Retina (tissue), 1 donor: Measurements from ENCODE around the gene TMPRSS9.
A peak's percentile ranks its signal among the peaks of the same experiment; 100 is the strongest.

Experiments
- DNase-seq: peaks from one replicate; pipeline ENCODE4 v3.0.0-alpha.2; 2016

The TMPRSS9 gene

GRCh38 chr19:2330255-2330631 lies 29.8 kb upstream of the TMPRSS9 start:
- DNase-seq: no peak

- DNase-seq: no peak
These were observed 29.3 kb upstream of the TMPRSS9 start for GRCh38 chr19:2330632-2331284.

DNA sequence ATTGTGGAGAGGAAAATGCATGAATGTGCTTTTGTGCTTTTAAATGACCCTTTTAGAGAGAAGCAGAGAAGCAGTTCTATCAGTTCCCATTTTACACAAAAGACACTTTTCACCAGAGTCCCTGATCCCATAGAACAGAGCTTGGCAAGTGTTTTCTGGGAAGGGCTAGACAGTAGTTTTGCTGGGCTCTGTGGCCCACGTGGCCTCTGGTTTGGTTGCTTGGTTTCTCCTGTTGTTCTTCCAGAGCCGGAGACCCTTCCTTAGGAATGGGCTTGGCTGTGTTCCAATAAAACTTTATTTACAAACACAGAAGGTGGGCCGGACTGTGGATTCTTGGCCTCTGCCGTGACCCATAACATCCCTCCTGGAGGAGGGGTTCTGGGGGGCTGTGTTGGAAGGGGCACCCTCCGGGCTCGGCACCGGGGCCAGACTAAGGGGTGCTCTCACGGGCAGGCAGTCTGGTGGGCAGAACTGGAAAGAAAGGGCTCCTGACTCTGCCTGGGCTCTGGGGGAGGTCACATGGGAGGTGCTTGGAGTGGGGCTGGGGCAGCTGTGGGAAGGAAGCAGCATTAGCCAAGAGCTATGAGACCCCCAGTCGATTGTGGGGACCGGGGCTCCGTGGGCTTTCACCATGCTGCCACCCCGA lies 28.3 kb upstream of the TMPRSS9 start:
- DNase-seq: no peak

DNA sequence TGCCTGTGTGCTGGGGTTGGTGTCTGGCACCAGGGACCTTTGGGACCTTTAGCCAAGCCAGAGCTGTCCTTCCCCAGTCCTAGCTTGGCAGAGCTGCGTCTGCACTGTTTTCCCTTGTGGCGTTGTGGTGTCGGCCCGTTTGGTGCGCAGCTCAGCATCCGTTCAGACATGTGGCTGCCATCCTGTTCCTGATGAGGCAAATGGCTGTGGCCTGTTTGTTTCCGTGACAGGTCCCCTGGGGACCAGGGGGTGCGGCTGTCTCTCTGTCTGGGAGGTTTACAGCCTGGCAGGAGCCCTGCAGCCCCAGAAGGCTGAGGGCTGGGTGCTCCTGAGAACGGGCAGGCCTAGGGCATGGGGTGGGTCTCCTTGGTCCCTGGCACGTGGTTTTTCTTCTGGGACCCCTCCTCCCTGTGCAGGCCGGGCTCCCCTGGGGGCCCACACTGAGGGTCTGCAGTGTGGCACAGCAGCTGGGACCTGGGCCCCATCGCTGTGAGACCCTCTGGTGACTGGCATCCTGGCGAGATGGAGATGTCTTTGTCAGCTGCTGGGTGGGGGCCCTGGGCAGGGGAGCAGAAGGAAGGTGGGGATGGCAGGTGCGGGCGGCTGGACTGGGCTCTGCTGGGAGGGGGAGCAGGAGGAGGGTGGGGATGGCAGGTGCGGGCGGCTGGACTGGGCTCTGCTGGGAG lies 27.6 kb upstream of the TMPRSS9 start:
- peak; percentile 60 for DNase-seq

- peak; percentile 52 for DNase-seq
These were observed 26.8 kb upstream of the TMPRSS9 start for GRCh38 chr19:2333027-2333806.

GRCh38 chr19:2333807-2334211 lies 26.3 kb upstream of the TMPRSS9 start:
- no peak for DNase-seq

DNA sequence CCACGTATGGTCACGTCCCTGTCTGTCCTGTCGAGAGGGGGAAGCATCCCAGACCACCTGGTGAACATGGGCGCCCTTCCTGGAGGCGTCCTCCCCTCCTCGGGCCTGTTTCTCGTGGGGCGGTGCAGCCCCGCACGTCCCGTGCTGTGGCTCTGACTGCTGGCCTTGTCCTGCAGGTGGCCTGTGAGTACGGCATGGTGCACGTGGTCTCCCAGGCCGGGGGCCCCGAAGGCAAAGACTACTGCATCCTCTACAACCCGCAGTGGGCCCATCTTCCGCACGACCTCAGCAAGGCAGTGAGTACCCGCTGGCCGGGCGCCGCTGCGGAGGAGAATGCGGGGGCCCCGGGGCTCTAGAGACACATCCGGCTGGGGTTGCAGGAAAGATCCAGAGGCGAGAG lies 25.6 kb upstream of the TMPRSS9 start:
- DNase-seq: no peak

- DNase-seq: no peak
These were observed 24.8 kb upstream of the TMPRSS9 start for GRCh38 chr19:2334986-2335846.

- DNase-seq: no peak
These were observed 24.2 kb upstream of the TMPRSS9 start for GRCh38 chr19:2335848-2336247.

DNA sequence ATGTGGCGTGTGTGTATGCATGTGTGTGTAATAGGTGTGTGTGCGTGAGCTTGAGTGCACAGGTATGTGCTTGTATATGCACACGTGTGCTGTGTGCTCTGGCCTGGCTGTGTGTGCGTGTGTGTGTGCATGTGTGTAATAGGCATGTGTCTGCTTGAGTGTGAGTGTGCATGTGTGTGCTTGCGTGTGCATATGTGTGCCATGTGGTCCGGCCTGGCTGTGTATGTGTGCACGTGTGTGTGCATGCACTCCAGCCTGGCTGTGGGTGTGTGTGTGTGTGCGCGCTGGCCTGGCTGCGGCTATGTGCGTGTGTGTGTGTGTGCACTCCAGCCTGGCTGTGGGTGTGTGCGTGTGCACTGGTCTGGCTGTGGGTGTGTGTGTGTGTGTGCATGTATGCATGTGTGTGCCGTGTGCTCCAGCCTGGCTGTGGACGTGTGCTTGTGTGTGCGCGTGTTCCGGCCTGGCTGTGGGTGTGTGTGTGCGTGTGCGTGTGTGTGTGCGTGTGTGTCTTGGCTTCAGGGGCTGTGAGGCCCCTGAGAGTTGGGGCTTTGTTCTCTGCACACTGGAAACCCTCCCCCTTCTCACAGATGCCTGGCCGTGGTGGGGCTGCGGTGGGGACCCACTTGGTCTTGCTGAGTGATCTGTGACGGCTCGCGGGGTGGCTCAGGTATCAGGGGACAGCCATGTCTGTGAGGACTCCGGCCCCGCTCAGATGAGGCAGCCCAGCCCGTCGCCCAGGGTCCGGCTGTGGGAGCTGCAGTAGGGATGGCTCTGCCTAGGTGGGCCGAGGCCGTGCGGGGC lies 23.3 kb upstream of the TMPRSS9 start:
- no peak for DNase-seq

DNA sequence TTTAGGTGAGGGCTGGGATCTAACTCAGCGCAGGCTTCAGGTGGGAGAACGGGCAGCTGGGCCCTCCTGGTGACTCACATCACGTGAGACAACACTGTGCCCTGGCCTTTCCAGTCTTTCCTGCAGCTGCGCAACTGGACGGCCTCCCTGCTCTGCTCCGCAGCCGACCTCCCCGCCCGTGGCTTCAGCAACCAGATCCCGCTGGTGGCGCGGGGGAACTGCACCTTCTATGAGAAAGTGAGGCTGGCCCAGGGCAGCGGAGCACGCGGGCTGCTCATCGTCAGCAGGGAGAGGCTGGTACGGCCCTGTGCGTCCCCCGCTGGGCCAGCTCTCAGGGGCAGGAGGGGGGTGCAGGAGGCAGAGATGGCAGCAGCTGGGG lies 22.7 kb upstream of the TMPRSS9 start:
- DNase-seq: peak; percentile 91

GRCh38 chr19:2338055-2338615 lies 21.9 kb upstream of the TMPRSS9 start:
- no peak for DNase-seq

GRCh38 chr19:2338751-2339643 lies 21.1 kb upstream of the TMPRSS9 start:
- no peak for DNase-seq

- no peak for DNase-seq
These were observed 20.3 kb upstream of the TMPRSS9 start for GRCh38 chr19:2339644-2340310.

DNA sequence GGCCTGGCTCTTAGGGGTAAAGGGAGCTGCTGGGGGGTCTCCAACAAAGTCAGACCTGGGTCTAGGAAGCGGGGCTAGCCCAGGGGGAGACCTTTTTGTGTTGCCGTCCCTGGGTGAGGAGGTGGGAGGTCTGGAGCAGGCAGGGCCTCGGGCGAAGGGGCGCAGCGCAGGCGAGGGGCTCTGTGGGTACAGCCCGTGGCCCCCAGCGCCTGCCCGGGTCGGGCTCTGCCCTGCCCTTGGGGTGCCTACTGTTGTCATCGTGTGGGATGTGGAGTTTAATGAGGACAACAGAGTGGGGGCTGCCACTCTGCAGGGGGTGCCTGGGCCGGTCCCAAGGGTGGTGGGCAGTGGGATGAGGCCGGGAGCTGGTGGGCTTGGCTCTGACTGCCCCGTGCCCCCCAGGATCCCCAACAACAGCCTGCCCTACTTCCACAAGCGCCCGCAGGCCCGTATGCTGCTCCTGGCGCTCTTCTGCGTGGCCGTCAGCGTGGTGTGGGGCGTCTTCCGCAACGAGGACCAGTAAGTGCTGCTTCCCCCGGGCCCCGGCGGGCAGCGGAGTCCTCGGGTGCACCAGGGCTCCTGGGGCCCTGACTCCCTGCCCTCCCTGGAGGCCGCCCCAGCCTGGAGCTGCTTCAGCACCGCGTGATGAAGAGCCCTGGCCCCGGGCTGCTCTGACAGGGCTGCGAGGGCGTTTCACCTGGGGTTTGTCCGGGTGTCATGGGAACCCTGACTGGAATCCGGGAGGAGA lies 19.4 kb upstream of the TMPRSS9 start:
- no peak for DNase-seq

- no peak for DNase-seq
These were observed 18.8 kb upstream of the TMPRSS9 start for GRCh38 chr19:2341244-2341751.

GRCh38 chr19:2341982-2342381 lies 18.1 kb upstream of the TMPRSS9 start:
- no peak for DNase-seq

GRCh38 chr19:2342656-2343288 lies 17.3 kb upstream of the TMPRSS9 start:
- DNase-seq: no peak
